OCI-LY3 (cell line): ENCODE measurements around the gene SLC50A1.

ENCODE experiments used
- EZH2phosphoT487 ChIP-seq: fragments of 200-600 bp; shearing (Covaris generic); IDR thresholded peaks from 2 replicates; pipeline ENCODE4 v1.6.1; 2018; ENCODE audit warnings: antibody characterized with exemption, mixed run types, low read depth
- TF ChIP-seq, protein P1 (sequence below): fragments of 200-600, 300-600 bp; sonication (generic); IDR thresholded peaks from 2 replicates; pipeline ENCODE4 v1.5.1; 2014; ENCODE audit warnings: antibody characterized with exemption, low read length, low read depth

DNA sequence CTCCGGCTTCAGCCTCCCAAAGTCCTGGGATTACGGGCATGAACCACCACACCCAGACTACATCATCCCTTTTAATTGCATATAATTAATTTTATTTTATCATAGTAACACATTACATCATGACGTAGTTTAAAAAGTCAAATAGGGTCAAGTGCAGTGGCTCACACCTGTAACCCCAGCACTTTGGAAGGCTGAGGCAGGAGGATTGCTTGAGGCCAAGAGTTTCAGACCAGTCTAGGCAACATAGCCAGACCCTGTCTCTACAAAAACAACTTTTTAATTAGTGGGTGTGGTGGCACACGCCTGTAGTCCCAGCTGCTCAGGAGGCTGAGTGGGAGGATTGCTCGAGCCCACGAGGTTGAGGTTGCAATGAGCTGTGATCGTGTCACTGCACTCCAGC lies 36.3 kb upstream of the SLC50A1 start:
- TF ChIP-seq, protein P1, sequence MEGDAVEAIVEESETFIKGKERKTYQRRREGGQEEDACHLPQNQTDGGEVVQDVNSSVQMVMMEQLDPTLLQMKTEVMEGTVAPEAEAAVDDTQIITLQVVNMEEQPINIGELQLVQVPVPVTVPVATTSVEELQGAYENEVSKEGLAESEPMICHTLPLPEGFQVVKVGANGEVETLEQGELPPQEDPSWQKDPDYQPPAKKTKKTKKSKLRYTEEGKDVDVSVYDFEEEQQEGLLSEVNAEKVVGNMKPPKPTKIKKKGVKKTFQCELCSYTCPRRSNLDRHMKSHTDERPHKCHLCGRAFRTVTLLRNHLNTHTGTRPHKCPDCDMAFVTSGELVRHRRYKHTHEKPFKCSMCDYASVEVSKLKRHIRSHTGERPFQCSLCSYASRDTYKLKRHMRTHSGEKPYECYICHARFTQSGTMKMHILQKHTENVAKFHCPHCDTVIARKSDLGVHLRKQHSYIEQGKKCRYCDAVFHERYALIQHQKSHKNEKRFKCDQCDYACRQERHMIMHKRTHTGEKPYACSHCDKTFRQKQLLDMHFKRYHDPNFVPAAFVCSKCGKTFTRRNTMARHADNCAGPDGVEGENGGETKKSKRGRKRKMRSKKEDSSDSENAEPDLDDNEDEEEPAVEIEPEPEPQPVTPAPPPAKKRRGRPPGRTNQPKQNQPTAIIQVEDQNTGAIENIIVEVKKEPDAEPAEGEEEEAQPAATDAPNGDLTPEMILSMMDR = no peak
- no peak for TF ChIP-seq EZH2phosphoT487
